Kidney (tissue), 14 donors: Measurements from ENCODE around the gene HES5. TPM values are rescaled to one million over a fixed set of nuclear protein-coding genes. Genes with fewer than 3 reads are reported as not detected.

Source experiments
- DNase-seq, 5 donors: peaks; one replicate each; pipeline ENCODE4 v3.0.0-alpha.2; 2013 to 2020
- FAIRE-seq: peaks from 2 replicates; lab custom pipeline; 2012; peaks lifted over from hg19 to GRCh38; lab: Jason Lieb, UNC
- H3K27ac ChIP-seq, 2 donors: one replicate each; pipeline ENCODE4 v1.7.0; 2013; ENCODE audit warnings: low read depth in 2 of 2, low read length in 2 of 2, inconsistent platforms in 1 of 2
- H3K27me3 ChIP-seq: one replicate; pipeline ENCODE4 v1.7.1; 2013; ENCODE audit warnings: low read length, inconsistent platforms; ENCODE audit not compliant: control insufficient read depth, insufficient read depth
- H3K36me3 ChIP-seq, 3 donors: one replicate each; pipeline versions ENCODE4 v1.7.0 to v1.7.1; 2013; ENCODE audit warnings: low read length in 3 of 3, control low read depth in 1 of 3, inconsistent platforms in 1 of 3; ENCODE audit not compliant: insufficient read depth in 3 of 3, control insufficient read depth in 2 of 3
- H3K4me1 ChIP-seq, 3 donors: one replicate each; pipeline versions ENCODE4 v1.7.0 to v1.7.1; 2013; ENCODE audit warnings: low read length in 3 of 3, inconsistent platforms in 1 of 3, low read depth in 1 of 3; ENCODE audit not compliant: control insufficient read depth in 2 of 3, insufficient read depth in 2 of 3
- H3K4me3 ChIP-seq, 3 donors: one replicate each; pipeline versions ENCODE4 v1.7.0 to v1.8.1; 2013; ENCODE audit warnings: low read length in 3 of 3, control low read depth in 1 of 3, inconsistent platforms in 1 of 3
- H3K9ac ChIP-seq, 3 donors: one replicate each; pipeline versions ENCODE4 v1.7.0 to v1.7.1; 2013; ENCODE audit warnings: low read length in 3 of 3, control low read depth in 1 of 3, inconsistent platforms in 1 of 3
- H3K9me3 ChIP-seq, 3 donors: one replicate each; pipeline versions ENCODE4 v1.7.0 to v1.7.1; 2013; ENCODE audit warnings: low read length in 3 of 3, control low read depth in 1 of 3, inconsistent platforms in 1 of 3; ENCODE audit not compliant: control insufficient read depth in 2 of 3, insufficient read depth in 1 of 3
- intact Hi-C: fragments of 100-400 bp; cut with DNase I; formaldehyde crosslinking; loops from one replicate; pipeline ENCODE4 v1.11.1; 2022
- polyA plus RNA-seq: library from polyadenylated mRNA; stranded (reverse); fragments of 350-450 nt; fragmentation: Illumina TruSeq; extraction: RNeasy Lipid Tissue Mini Kit (QIAGEN cat#74804); gene quantifications from one replicate; pipeline ENCODE4 v1.2.3, GENCODE V29; 2014; ENCODE audit warnings: low read depth, low replicate concordance; ENCODE audit not compliant: insufficient read depth
- total RNA-seq: library from RNA; stranded (reverse); fragmentation: NEBNext Ultra II Directional; extraction: Animal tissue kit (Norgen Biotek cat#: 25700); gene quantifications from one replicate; pipeline ENCODE4 v1.2.1, GENCODE V29; 2021
- TF ChIP-seq, protein P1 (sequence below): IDR thresholded peaks from 3 replicates; pipeline ENCODE4 v1.5.1; 2012; ENCODE audit warnings: mild to moderate bottlenecking, moderate library complexity, borderline replicate concordance; ENCODE audit not compliant: insufficient read depth; ENCODE audit errors: extremely low read depth
- donor health status: control.
- donor health status: control.
- donor health status: control.
- donor health status: control.
- donor health status: control.
- donor health status: DM: yes; HTN: yes; CAD: no.
- donor health status: Normal renal cell carcinoma (clear cell type).

The HES5 gene
- total and polyA plus RNA-seq, 2 donors from 2014 or later, result 0.44 TPM; not detected in 1

DNA sequence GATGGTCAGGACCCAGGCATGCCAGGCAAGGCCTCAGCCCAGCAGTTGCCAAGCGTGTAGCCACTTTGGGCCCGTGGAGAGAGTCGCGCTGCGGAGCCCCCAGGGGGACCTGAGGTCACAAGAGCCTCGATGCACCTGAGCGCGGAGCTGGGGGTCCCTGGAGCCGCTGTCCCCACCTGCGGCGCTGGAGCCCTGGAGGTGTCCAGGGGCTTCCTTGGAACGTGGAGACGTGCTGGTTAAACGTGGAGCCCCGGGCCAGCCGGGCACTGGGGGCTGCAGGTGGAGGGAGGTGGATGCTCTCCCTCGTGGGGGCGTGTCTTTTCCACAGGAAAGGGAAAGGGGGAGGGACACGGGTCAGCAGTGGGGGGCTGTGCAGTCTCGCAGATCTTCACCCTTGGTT, 50.9 kb downstream of the HES5 start:
- no peak for FAIRE-seq
- TF ChIP-seq, protein P1, sequence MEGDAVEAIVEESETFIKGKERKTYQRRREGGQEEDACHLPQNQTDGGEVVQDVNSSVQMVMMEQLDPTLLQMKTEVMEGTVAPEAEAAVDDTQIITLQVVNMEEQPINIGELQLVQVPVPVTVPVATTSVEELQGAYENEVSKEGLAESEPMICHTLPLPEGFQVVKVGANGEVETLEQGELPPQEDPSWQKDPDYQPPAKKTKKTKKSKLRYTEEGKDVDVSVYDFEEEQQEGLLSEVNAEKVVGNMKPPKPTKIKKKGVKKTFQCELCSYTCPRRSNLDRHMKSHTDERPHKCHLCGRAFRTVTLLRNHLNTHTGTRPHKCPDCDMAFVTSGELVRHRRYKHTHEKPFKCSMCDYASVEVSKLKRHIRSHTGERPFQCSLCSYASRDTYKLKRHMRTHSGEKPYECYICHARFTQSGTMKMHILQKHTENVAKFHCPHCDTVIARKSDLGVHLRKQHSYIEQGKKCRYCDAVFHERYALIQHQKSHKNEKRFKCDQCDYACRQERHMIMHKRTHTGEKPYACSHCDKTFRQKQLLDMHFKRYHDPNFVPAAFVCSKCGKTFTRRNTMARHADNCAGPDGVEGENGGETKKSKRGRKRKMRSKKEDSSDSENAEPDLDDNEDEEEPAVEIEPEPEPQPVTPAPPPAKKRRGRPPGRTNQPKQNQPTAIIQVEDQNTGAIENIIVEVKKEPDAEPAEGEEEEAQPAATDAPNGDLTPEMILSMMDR, result no peak
- no peak for DNase-seq
- H3K36me3 ChIP-seq, result no peaks in the 10 kb centered on the region
- intact Hi-C loops, result no loop called here
- H3K27me3 ChIP-seq, result no peaks in the 10 kb centered on the region
- no peak overlapping the region for H3K9ac ChIP-seq
- H3K9me3 ChIP-seq, result no peaks in the 10 kb centered on the region
- no peak overlapping the region for H3K4me3 ChIP-seq
- H3K27ac ChIP-seq, result no peak overlapping the region
- H3K4me1 ChIP-seq, result peaks cover 0 to 20% (median 11%) of the 10 kb centered on the region in 3 donors

Other genes with a start within 250 kb of the HES5 start
- gene MORN1, start 138.7 kb downstream of the HES5 start, total RNA-seq, result 24.7 TPM
- gene MORN1, start 138.7 kb downstream of the HES5 start, polyA plus RNA-seq, result 9.0 TPM
- gene RER1, start 138.4 kb downstream of the HES5 start, total RNA-seq, result 162 TPM
- 158 TPM for gene RER1, start 138.4 kb downstream of the HES5 start, polyA plus RNA-seq
- gene PEX10, start 117.7 kb downstream of the HES5 start, total RNA-seq, result 25.6 TPM
- gene PEX10, start 117.7 kb downstream of the HES5 start, polyA plus RNA-seq, result 26.8 TPM
- 8.7 TPM for gene PLCH2, start 54.0 kb downstream of the HES5 start, total RNA-seq
- gene PLCH2, start 54.0 kb downstream of the HES5 start, polyA plus RNA-seq, result 7.4 TPM
- gene PANK4, start 3.7 kb downstream of the HES5 start, total RNA-seq, result 33.7 TPM
- 13.3 TPM for gene PANK4, start 3.7 kb downstream of the HES5 start, polyA plus RNA-seq
- gene TNFRSF14, start 26.1 kb upstream of the HES5 start, total RNA-seq, result 95.0 TPM
- 99.1 TPM for gene TNFRSF14, start 26.1 kb upstream of the HES5 start, polyA plus RNA-seq
- gene PRXL2B, start 56.5 kb upstream of the HES5 start, total RNA-seq, result 39.5 TPM
- gene PRXL2B, start 56.5 kb upstream of the HES5 start, polyA plus RNA-seq, result 25.6 TPM
- gene MMEL1, start 102.8 kb upstream of the HES5 start, total RNA-seq, result 4.0 TPM
- 8.5 TPM for gene MMEL1, start 102.8 kb upstream of the HES5 start, polyA plus RNA-seq